Loucy (cell line): ENCODE data around the gene MYH9.

Experiments
- H2AFZ ChIP-seq: fragments of 200-600 bp; sonication (generic); 2 replicates; pipeline ENCODE4 v1.6.0; 2016; ENCODE audit warnings: antibody characterized with exemption, mild to moderate bottlenecking, low read length, moderate library complexity
- H3F3A ChIP-seq: fragments of 200-600 bp; 2 replicates; pipeline ENCODE4 v1.6.0; 2016; ENCODE audit warnings: antibody characterized with exemption, low read depth, mild to moderate bottlenecking
- H3K27me3 ChIP-seq: fragments of 200-600 bp; sonication (generic); 2 replicates; pipeline ENCODE4 v1.6.1; 2014; ENCODE audit warnings: low read length, mild to moderate bottlenecking; ENCODE audit not compliant: insufficient read depth, poor library complexity, severe bottlenecking
- H3K36me3 ChIP-seq: fragments of 200-600 bp; sonication (generic); 2 replicates; pipeline ENCODE4 v1.6.1; 2016; ENCODE audit warnings: low read length; ENCODE audit not compliant: insufficient read depth
- H3K4me1 ChIP-seq: fragments of 200-600 bp; sonication (generic); 2 replicates; pipeline ENCODE4 v1.5.1; 2014; ENCODE audit warnings: low read length, mild to moderate bottlenecking; ENCODE audit not compliant: insufficient read depth, poor library complexity, severe bottlenecking
- H3K4me2 ChIP-seq: fragments of 200-600 bp; sonication (generic); 2 replicates; pipeline ENCODE4 v1.6.0; 2014; ENCODE audit warnings: antibody characterized with exemption, low read length, low read depth, mild to moderate bottlenecking; ENCODE audit not compliant: poor library complexity, severe bottlenecking
- H3K4me3 ChIP-seq: fragments of 200-600 bp; sonication (generic); 2 replicates; pipeline ENCODE4 v1.5.1; 2014; ENCODE audit warnings: low read length, mild to moderate bottlenecking, mixed read lengths; ENCODE audit not compliant: poor library complexity, severe bottlenecking
- H3K79me2 ChIP-seq: fragments of 200-600 bp; sonication (generic); 2 replicates; pipeline ENCODE4 v1.6.1; 2014; ENCODE audit warnings: low read length; ENCODE audit not compliant: insufficient read depth
- H3K9ac ChIP-seq: fragments of 200-600 bp; sonication (generic); 2 replicates; pipeline ENCODE4 v1.6.0; 2014; ENCODE audit warnings: mild to moderate bottlenecking, low read depth, low read length, moderate library complexity; ENCODE audit not compliant: poor library complexity, severe bottlenecking
- H3K9me2 ChIP-seq: fragments of 200-600 bp; sonication (generic); replicated peaks from 2 replicates; pipeline ENCODE4 v1.6.1; 2016; ENCODE audit warnings: low read depth, low read length, mixed read lengths
- H3K9me3 ChIP-seq: fragments of 200-600 bp; sonication (generic); 2 replicates; pipeline ENCODE4 v1.6.1; 2014; ENCODE audit warnings: mild to moderate bottlenecking, antibody characterized with exemption, low read length, low read depth; ENCODE audit not compliant: insufficient read depth
- H4K20me1 ChIP-seq: fragments of 200-600 bp; sonication (generic); 2 replicates; pipeline ENCODE4 v1.6.0; 2014; ENCODE audit warnings: antibody characterized with exemption, low read length, mild to moderate bottlenecking; ENCODE audit not compliant: insufficient read depth, poor library complexity, severe bottlenecking
- CTCF ChIP-seq: fragments of 200-600 bp; sonication (generic); conservative IDR thresholded peaks from 2 replicates; pipeline ENCODE4 v1.5.1; 2014; ENCODE audit warnings: mild to moderate bottlenecking, antibody characterized with exemption, low read length
- EZH2phosphoT487 ChIP-seq: fragments of 200-600 bp; IDR thresholded peaks from 2 replicates; pipeline ENCODE4 v1.6.1; 2018; ENCODE audit warnings: antibody characterized with exemption, mild to moderate bottlenecking, moderate library complexity, borderline replicate concordance

The MYH9 gene

GRCh38 chr22:36232715-36233401 is 154.9 kb downstream of the MYH9 start:
- Histone ChIP-seq H3K4me2 (no peak overlapping the region), H3K9me3 (no peaks in the 10 kb centered on the region), H3K9ac (no peak overlapping the region), H3K4me1 (peaks cover 29% of the 10 kb centered on the region), H3K36me3 (no peaks in the 10 kb centered on the region), H3K27me3 (no peaks in the 10 kb centered on the region), H4K20me1 (no peaks in the 10 kb centered on the region), H3K79me2 (peaks cover 18% of the 10 kb centered on the region), H2AFZ (no peak overlapping the region), H3F3A (no peaks in the 10 kb centered on the region), H3K9me2 (no peaks in the 10 kb centered on the region), H3K4me3 (no peak overlapping the region)
- TF ChIP-seq CTCF (no peak), EZH2phosphoT487 (no peak)
